Measurements from ENCODE around the gene MASP1.

MASP1 gene

GRCh38 chr3:187188931-187189330 is 102.6 kb downstream of the MASP1 start:
- Histone ChIP-seq H3K27ac (no peak overlapping the region), H3K36me3 (ENCODE audit: insufficient read depth, low read length) (no peaks in the 10 kb centered on the region), H3K4me3 (no peak overlapping the region), H3K9me3 (ENCODE audit: low read depth, low read length) (no peaks in the 10 kb centered on the region), H3K9ac (ENCODE audit: insufficient read length) (no peak overlapping the region)
- DNase-seq (ENCODE audit: low read depth, low spot score) = no peak
- no peak for TF ChIP-seq FOXP2 (optimal IDR thresholded peaks at IDR 0.05; ENCODE audit: control extremely low read depth, extremely low read length, insufficient read depth)
- no peak for TF ChIP-seq POLR2AphosphoS5 (IDR thresholded peaks at IDR 0.05; ENCODE audit: borderline replicate concordance, low read depth, low read length)
- no peak for TF ChIP-seq EZH2 (IDR thresholded peaks at IDR 0.05)

DNA sequence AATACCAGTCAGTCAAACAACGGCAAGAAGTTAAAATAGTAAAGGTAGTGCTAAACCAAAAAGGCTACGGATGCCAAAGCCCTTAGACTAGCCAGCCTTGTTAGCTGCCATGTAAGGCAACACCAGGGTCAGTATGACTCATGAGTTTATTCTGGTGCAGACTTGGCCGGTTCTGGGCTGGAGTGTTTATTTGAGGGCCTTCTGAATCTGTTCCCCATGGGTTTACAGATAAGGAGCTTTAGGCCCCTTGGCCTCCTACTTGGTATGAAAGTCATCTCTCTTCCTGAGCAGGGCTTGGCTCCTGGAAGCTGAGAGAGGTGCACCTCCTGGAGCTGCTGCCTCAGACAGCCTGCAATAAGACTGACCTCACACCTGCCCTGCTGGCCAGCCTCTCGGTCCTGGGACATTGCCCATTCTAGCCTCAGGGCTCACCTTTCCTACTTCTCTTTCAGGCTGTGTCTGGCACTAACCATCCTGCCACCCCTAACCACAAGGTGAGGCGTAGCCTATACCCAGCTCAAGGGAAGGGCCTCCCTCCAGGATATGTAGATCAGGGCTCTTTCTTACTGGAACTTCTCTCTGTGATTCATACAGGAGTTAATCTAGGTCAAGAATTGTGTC is 104.6 kb downstream of the MASP1 start:
- Histone ChIP-seq H3K9ac (ENCODE audit: insufficient read length) (no peak overlapping the region), H3K36me3 (ENCODE audit: insufficient read depth, low read length) (no peaks in the 10 kb centered on the region), H3K9me3 (ENCODE audit: low read depth, low read length) (no peaks in the 10 kb centered on the region), H3K27ac (no peak overlapping the region), H3K4me3 (no peak overlapping the region)
- no peak for DNase-seq (ENCODE audit: low read depth, low spot score)
- TF ChIP-seq EZH2 (IDR thresholded peaks at IDR 0.05) = no peak
- no peak for TF ChIP-seq FOXP2 (optimal IDR thresholded peaks at IDR 0.05; ENCODE audit: control extremely low read depth, extremely low read length, insufficient read depth)
- no peak for TF ChIP-seq POLR2AphosphoS5 (IDR thresholded peaks at IDR 0.05; ENCODE audit: borderline replicate concordance, low read depth, low read length)

DNA sequence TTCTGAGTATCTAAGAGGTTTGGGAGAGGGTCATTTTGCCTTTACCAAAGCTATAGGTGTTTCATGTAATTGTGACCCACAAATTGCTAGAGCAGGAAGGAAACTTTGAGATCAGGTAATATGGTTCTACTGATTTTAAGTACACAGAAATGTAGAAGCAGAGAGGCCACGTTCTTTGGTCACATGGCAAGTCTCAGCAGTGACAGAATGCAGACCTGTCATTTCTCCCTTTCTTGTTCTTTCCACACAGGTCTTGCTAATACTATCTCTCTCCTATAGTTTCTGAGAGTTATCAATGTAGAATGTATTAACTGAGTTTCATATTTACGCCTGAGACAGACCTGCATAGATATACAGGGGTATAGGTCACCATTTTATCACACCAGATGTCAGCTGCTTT is 105.2 kb downstream of the MASP1 start:
- DNase-seq (ENCODE audit: low read depth, low spot score) = no peak
- no peak overlapping the region for H3K9ac ChIP-seq (ENCODE audit: insufficient read length)
- H3K4me3 ChIP-seq = no peak overlapping the region
- no peak overlapping the region for H3K27ac ChIP-seq
- no peaks in the 10 kb centered on the region for H3K36me3 ChIP-seq (ENCODE audit: insufficient read depth, low read length)
- no peak for TF ChIP-seq FOXP2 (optimal IDR thresholded peaks at IDR 0.05; ENCODE audit: control extremely low read depth, extremely low read length, insufficient read depth)
- TF ChIP-seq POLR2AphosphoS5 (IDR thresholded peaks at IDR 0.05; ENCODE audit: borderline replicate concordance, low read depth, low read length) = no peak
- TF ChIP-seq EZH2 (IDR thresholded peaks at IDR 0.05) = no peak
- no peaks in the 10 kb centered on the region for H3K9me3 ChIP-seq (ENCODE audit: low read depth, low read length)

DNA sequence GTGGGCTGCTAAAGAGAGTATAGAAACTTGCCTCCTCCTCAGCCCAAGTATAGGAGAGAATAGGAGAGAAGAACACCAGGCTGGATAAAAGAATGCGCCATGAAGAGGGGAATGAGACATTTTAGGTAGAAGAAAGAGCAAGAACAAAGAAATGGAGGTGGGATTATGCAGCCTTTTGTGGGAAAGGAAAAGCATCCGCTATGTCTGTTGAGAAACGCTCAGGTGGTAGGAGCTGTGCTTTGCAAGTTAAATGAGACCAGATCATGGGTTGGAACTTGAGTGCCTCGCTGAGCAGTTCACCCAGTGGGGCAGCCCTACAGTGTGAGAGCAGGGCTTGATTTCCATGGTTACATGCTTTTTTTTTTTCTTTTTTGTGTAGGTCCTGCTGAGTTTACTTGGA is 105.8 kb downstream of the MASP1 start:
- Histone ChIP-seq H3K4me3 (no peak overlapping the region), H3K27ac (no peak overlapping the region), H3K9ac (ENCODE audit: insufficient read length) (no peak overlapping the region), H3K9me3 (ENCODE audit: low read depth, low read length) (no peaks in the 10 kb centered on the region), H3K36me3 (ENCODE audit: insufficient read depth, low read length) (no peaks in the 10 kb centered on the region)
- DNase-seq (ENCODE audit: low read depth, low spot score) = no peak
- TF ChIP-seq POLR2AphosphoS5 (IDR thresholded peaks at IDR 0.05; ENCODE audit: borderline replicate concordance, low read depth, low read length) = no peak

All from SK-N-MC (cell line).